ENCODE results near the gene STK24. TPM values are rescaled to one million over a fixed set of nuclear protein-coding genes. Genes with fewer than 3 reads are reported as not detected.
A peak's percentile ranks its signal among the peaks of the same experiment; 100 is the strongest.
"Not testable (repeated sequence)": the region's sequence is repeated elsewhere in the genome, so short reads cannot be mapped to it uniquely, and the experiment has no call there.

STK24 gene
- total RNA-seq, 1 donor from 2014 or later: 168 TPM

GRCh38 chr13:98419786-98420553 lies 156.9 kb downstream of the STK24 start:
- Histone ChIP-seq H3K27me3 (ENCODE audit: control insufficient read depth, insufficient read depth, low read length) (no peaks in the 10 kb centered on the region), H3K4me3 (ENCODE audit: low read depth, low read length) (no peak overlapping the region), H3K36me3 (ENCODE audit: control insufficient read depth, insufficient read depth, low read length) (no peaks in the 10 kb centered on the region)
- DNase-seq (ENCODE audit: low read depth) (no peak), FAIRE-seq (no peak)
- TF ChIP-seq CTCF (IDR thresholded peaks at IDR 0.05; ENCODE audit: insufficient read depth, low read length, severe bottlenecking): no peak

DNA sequence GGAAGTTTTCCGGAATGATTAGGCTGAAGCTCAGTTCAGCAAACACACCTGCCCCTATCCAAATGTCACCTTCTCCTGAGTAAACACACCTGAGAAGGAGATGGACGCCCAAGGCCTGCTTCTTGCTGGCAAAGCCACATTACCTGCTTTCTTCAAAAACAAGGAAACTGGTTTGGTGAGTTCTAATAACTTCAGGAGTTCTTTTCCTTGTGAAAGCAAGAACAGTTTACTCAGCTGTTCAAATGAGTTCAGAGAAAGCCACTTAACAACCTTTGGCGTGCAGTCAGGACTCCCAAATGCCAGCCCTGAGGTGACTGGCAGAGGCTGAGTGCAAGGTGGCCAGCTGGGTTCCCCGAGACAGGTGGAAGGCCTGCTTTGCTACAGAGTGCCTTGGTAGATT lies 160.5 kb downstream of the STK24 start:
- H3K4me3 ChIP-seq (ENCODE audit: low read depth, low read length): no peak overlapping the region
- FAIRE-seq (peak; percentile 18), DNase-seq (ENCODE audit: low read depth) (peak; percentile 84)
- no peaks in the 10 kb centered on the region for H3K36me3 ChIP-seq (ENCODE audit: control insufficient read depth, insufficient read depth, low read length)
- H3K27me3 ChIP-seq (ENCODE audit: control insufficient read depth, insufficient read depth, low read length): no peaks in the 10 kb centered on the region
- TF ChIP-seq CTCF (IDR thresholded peaks at IDR 0.05; ENCODE audit: insufficient read depth, low read length, severe bottlenecking): no peak

DNA sequence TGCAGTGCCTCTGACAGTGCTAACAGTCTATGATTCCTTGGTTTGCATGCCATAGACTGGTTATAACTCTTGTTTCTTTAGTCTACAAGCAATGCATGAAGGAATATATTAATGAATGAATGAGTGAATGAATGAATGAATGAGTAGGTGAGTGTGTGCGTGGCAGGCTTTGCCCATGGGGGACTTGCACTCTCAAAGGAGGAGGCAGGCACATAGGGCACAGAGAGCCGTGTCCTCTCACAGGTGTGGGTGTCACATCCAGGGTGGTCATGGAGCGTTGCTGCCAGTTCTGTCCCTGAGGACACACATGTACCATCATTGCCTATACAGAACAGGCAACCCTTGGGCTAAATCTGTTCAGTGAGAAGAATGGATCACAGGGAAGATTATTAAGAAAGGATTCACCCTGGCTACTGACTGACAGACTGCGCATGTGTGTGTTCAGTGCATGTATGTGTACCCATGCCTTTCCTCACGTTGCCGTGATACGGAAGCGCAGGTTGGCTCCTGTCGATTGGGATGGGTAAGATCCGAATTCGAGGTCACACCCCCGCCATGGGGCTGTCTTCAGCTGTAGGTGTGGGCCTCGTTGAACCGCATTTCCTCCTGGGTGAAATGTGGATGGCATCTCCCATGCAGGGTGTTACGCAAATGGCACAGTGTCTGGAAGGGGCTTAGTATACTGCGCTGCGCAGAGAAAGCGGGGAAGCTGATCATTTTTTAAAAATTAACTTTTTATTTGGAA lies 161.4 kb downstream of the STK24 start:
- H3K4me3 ChIP-seq (ENCODE audit: low read depth, low read length): no peak overlapping the region
- no peaks in the 10 kb centered on the region for H3K27me3 ChIP-seq (ENCODE audit: control insufficient read depth, insufficient read depth, low read length)
- FAIRE-seq (peak; percentile 89), DNase-seq (ENCODE audit: low read depth) (no peak)
- TF ChIP-seq CTCF (IDR thresholded peaks at IDR 0.05; ENCODE audit: insufficient read depth, low read length, severe bottlenecking): no peak
- no peaks in the 10 kb centered on the region for H3K36me3 ChIP-seq (ENCODE audit: control insufficient read depth, insufficient read depth, low read length)

GRCh38 chr13:98413796-98414195 lies 163.1 kb downstream of the STK24 start:
- no peak for FAIRE-seq
- no peak for DNase-seq (ENCODE audit: low read depth)
- no peak for TF ChIP-seq CTCF (IDR thresholded peaks at IDR 0.05; ENCODE audit: insufficient read depth, low read length, severe bottlenecking)
- no peaks in the 10 kb centered on the region for H3K27me3 ChIP-seq (ENCODE audit: control insufficient read depth, insufficient read depth, low read length)
- no peak overlapping the region for H3K4me3 ChIP-seq (ENCODE audit: low read depth, low read length)
- no peaks in the 10 kb centered on the region for H3K36me3 ChIP-seq (ENCODE audit: control insufficient read depth, insufficient read depth, low read length)

GRCh38 chr13:98413278-98413677 lies 163.6 kb downstream of the STK24 start:
- not testable (repeated sequence) for H3K4me3 ChIP-seq (ENCODE audit: low read depth, low read length); H3K27me3 ChIP-seq (ENCODE audit: control insufficient read depth, insufficient read depth, low read length); DNase-seq (ENCODE audit: low read depth); H3K36me3 ChIP-seq (ENCODE audit: control insufficient read depth, insufficient read depth, low read length); FAIRE-seq

DNA sequence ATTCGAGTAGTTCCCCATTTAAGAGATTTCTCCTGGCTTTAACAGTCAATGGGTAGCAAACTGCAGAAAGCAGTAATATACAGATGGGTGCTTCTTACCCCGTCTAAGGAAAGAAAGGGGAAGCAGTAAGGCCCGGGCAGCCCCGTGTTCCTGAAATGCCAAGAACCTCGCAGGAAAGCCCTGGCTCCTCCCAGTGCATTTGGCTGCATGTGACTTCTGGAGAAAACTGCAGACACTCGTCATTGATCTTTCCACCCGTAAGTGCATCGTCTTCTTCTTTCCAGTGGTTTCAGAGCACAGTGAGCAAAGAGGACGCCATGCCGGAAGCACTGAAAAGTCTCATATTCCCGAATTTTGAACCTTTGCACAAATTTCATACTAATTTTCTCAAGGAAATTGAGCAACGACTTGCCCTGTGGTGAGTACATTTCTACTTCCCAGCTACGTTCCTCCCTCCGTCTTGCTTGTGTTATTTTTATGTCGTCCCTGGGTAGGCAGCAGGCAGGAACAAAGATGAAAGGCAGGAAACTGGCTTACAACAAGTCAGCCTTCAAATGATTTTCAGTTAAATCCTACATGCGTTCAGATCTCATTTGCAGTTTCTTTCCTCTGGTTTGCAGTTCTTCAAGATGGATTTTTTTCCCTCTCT lies 165.2 kb downstream of the STK24 start:
- FAIRE-seq: no peak
- Histone ChIP-seq H3K4me3 (ENCODE audit: low read depth, low read length) (no peak overlapping the region), H3K27me3 (ENCODE audit: control insufficient read depth, insufficient read depth, low read length) (no peaks in the 10 kb centered on the region)

More for the DNA sequence above, 165.2 kb downstream of the STK24 start:
- H3K36me3 ChIP-seq (ENCODE audit: control insufficient read depth, insufficient read depth, low read length): no peaks in the 10 kb centered on the region
- TF ChIP-seq CTCF (IDR thresholded peaks at IDR 0.05; ENCODE audit: insufficient read depth, low read length, severe bottlenecking): no peak
- no peak for DNase-seq (ENCODE audit: low read depth)
